22Rv1 (cell line): Measurements from ENCODE around the gene SFXN5.

Experiments used
- ZFX ChIP-seq: fragments of 450-650 bp; IDR thresholded peaks from 2 replicates; pipeline ENCODE4 v1.6.1; 2017; ENCODE audit warnings: antibody characterized with exemption, borderline replicate concordance
- TF ChIP-seq, protein P1 (sequence below): fragments of 450-650 bp; IDR thresholded peaks from 2 replicates; pipeline ENCODE4 v1.5.1; 2017; ENCODE audit warnings: mild to moderate bottlenecking

DNA sequence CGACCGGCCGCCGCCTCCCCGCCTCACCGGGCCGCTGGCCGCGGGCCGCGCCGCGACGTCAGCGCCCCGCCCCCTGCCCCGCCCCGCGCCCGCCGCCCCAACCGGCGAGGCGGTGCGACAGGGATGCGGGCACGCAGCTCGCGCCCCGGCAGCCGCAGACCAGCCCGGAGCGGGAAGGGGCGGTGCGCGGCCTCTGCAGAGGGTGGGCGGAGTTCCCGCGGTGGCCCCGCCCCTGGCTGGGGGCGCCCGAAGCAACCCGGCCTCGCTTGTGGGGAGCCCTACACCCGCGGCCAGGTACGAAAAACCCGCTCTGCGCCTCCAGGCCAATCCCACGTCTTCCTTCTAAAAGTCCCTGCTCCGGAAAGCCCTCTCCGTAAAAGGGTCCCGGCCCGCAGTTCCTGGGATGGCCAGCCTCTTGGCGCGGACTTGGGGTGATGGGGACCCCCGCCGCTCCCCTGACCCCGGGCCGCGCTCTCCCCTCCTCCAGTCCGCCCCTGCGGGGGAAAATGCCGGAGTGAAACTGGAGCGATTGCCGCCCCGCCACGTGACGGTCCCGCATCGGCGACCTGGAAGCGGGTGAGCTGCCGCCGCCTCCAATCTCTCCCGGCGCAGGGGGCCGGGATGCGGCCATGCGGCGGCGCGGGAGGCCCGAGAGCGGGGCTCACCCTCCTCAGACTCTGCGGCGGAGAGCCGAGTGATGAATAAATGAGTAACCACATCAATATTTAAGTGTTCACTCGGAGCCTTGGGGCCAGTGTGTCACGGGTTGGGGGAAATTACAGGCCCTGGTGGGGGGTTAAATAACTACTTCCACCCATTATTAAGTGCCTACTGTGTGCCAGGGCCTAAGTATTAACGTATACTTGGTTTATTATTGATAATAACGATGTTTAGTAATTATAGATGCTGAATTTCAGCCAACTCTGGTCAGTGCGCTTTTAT lies 41.7 kb upstream of the SFXN5 start, which contains the start of gene RAB11FIP5:
- TF ChIP-seq, protein P1, sequence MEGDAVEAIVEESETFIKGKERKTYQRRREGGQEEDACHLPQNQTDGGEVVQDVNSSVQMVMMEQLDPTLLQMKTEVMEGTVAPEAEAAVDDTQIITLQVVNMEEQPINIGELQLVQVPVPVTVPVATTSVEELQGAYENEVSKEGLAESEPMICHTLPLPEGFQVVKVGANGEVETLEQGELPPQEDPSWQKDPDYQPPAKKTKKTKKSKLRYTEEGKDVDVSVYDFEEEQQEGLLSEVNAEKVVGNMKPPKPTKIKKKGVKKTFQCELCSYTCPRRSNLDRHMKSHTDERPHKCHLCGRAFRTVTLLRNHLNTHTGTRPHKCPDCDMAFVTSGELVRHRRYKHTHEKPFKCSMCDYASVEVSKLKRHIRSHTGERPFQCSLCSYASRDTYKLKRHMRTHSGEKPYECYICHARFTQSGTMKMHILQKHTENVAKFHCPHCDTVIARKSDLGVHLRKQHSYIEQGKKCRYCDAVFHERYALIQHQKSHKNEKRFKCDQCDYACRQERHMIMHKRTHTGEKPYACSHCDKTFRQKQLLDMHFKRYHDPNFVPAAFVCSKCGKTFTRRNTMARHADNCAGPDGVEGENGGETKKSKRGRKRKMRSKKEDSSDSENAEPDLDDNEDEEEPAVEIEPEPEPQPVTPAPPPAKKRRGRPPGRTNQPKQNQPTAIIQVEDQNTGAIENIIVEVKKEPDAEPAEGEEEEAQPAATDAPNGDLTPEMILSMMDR = no peak
- TF ChIP-seq ZFX = no peak
